GM18526 (cell line): ENCODE measurements around the gene C22orf31.

Experiments
- POLR2A ChIP-seq: IDR thresholded peaks from 3 replicates; pipeline ENCODE4 v1.6.1; 2011; ENCODE audit not compliant: insufficient read length; ENCODE audit errors: extremely low read depth

Gene C22orf31

DNA sequence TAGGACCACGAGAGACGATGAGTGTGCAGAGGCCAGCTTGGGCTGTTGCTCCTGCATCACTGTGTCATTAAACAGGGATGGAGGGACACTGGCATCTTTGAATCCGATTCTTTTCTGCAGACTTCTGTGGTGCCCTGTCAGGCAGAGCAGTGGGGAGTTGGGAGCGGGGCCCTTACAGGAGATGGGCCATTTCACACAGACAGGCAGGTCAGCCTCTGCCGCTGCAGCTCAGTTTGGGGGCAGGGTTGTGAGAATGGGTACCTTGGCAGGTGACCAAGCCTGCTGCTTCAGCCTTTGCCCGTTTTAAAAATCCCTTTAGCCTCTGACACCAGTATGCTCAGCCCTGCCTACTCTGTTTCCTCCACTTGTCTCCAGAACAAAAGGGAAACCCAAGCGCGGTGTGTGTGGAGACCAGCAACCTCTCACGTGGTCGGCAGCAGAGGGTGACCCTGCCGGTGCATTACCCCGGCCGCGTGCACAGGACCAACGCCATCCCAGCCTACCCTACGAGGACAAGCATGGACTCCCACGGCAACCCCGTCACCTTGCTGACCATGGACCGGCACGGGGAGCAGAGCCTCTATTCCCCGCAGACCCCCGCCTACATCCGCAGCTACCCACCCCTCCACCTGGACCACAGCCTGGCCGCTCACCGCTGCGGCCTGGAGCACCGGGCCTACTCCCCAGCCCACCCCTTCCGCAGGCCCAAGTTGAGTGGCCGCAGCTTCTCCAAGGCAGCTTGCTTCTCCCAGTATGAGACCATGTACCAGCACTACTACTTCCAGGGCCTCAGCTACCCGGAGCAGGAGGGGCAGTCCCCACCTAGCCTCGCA is 12.6 kb downstream of the C22orf31 start:
- TF ChIP-seq POLR2A: no peak

GRCh38 chr22:29044657-29045176 is 16.9 kb downstream of the C22orf31 start:
- no peak for TF ChIP-seq POLR2A

DNA sequence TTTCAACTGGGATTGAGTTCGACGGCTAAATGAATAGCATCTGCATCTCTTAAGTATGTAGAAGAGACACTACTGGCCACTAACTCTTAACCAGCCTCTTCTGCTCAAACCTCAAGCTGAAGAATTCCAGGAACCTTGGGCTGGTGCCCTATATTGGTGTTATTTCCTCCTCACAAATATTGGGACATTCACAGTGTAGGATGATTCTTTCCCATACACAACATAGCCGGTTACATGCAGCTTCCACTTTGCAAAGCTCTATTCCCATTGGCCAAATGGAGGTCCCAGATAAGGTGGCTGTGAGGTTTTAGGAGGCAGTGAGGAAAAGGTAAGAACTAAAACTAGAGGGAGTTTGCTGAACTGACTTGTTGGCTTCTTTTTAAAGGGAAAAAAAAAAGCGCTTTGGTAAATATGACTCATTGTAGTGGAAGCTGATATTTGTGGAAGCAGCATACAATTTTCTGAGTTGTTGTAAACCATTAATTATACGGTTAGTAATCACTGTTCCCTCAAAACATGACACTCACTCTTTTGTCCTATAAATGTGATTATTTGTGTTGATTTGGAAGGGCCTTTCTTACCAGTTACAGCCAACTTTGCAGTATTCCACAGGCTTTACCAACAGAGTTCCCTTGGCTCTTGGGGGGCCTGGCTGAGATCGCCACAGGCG is 17.6 kb downstream of the C22orf31 start:
- TF ChIP-seq POLR2A: no peak

- TF ChIP-seq POLR2A: no peak
Measured at GRCh38 chr22:29041408-29041807, 20.2 kb downstream of the C22orf31 start.

- TF ChIP-seq POLR2A: no peak
Measured at GRCh38 chr22:29040385-29041275, 21.0 kb downstream of the C22orf31 start.

- no peak for TF ChIP-seq POLR2A
Measured at GRCh38 chr22:29039148-29039547, 22.5 kb downstream of the C22orf31 start.

- TF ChIP-seq POLR2A: no peak
Measured at GRCh38 chr22:29037340-29037932, 24.2 kb downstream of the C22orf31 start.

DNA sequence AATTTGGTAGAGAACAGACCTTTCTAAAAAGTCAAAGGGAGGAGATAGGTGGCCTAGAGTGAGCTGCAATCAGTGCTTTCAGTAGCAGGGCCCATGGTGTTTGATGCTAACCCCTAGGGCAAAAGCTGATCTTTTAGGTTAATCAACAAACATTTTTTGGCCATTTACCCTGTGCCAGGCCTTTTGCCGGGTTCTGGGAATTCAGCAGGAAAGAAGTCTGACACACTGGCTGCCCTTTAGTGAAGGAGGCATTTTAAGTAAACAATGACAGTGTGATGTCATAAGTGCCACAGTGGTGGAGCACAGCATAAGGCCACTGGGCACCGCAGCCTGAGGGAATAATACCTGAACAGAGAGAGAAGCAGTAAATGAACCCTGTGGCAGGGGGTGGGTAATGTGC is 29.0 kb downstream of the C22orf31 start:
- no peak for TF ChIP-seq POLR2A

DNA sequence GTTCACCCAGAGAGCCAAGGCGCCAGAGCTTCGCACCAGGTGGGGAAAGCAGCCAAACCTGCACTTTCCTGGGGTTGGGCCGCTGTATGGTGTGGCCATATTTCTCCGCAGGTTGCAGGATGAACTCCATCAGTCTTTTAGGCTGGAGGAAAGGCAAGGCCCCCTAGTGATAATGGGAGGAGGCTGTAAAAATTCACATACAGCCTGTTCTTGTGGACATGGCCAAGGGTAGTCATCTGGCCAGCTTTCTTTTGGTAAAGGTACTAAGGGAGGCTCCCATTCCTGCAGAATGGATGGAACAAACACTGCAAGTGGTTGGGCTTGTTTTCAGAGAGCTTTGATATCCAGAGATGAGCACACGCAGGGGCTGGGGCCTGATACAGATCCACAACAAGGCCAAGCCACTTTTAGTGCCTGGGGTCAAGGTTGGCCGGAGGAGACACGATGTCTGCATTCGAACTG is 29.6 kb downstream of the C22orf31 start:
- no peak for TF ChIP-seq POLR2A

- TF ChIP-seq POLR2A: no peak
Measured at GRCh38 chr22:29031227-29032011, 30.2 kb downstream of the C22orf31 start.

GRCh38 chr22:29030618-29031226 is 30.9 kb downstream of the C22orf31 start:
- TF ChIP-seq POLR2A: no peak

DNA sequence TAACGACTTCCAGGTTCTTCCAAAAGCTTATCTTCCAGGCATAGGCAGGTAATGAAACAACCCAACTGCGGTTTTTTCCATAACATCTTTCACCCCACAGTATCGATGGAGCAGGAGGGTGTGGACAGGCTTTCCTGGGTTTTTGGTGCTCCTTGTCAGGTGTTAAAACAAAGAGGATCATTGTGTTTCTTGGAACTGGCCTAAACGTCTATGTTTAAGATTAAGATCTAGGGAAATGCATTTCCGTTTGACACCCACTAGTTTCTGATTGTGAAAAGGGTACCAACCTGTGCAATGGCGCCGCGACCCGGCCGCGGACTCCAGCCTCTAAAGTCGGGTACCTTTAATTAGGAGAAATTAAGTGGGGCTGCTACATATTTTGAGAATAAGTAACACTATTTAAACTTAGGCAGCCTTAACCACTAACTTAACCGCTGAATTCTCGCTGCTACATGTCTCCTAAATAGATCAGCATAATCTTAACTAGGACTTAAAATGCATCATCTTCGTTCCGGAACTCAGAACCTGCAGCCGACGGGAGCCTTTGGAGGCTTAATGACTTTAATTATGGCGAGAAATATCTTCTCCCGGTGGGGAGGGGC is 31.5 kb downstream of the C22orf31 start:
- TF ChIP-seq POLR2A: no peak
